ENCODE results near the gene PPP1R11. TPM values are rescaled to one million over a fixed set of nuclear protein-coding genes. Genes with fewer than 3 reads are reported as not detected.

The PPP1R11 gene
- total and polyA plus RNA-seq, 9 of the 15 experiments (the other 6 are each of a cell fraction or from before 2014, with no cell fraction given) = 17.8 to 94.8 (median 44.6) TPM

DNA sequence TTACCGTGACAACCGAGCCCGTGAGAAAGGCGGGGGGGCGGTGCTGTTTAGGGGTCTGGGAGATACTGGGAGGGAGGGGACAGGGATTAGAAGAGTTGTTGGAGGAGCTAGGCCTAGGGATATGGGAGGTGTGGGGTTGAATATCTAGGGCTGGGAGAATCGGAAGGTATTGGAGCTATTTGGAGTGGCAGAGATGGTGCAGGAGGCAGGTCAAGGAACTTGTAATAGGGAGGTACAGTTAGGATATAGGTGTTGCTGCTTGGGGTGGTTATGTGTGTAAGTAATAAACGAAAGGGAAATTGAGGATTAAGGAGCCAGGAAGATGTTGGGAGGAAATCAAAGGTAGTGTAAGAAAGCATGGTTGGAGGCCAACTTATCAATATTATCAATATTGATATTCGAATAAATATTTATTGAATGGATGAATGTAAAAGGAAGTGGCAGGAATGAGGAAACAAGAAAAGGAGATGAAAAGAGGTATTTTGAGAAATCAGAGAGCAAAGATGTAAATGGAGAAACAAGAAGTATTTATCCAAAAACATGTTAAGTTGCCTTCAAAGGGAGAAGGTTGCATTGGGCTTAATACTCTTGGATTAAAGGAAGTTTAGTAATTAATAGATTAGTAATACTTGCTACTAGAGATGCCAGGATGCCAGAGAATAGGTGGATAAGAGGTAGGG lies 602 bp downstream of the PPP1R11 start (continued):
- TF ChIP-seq, protein P1, sequence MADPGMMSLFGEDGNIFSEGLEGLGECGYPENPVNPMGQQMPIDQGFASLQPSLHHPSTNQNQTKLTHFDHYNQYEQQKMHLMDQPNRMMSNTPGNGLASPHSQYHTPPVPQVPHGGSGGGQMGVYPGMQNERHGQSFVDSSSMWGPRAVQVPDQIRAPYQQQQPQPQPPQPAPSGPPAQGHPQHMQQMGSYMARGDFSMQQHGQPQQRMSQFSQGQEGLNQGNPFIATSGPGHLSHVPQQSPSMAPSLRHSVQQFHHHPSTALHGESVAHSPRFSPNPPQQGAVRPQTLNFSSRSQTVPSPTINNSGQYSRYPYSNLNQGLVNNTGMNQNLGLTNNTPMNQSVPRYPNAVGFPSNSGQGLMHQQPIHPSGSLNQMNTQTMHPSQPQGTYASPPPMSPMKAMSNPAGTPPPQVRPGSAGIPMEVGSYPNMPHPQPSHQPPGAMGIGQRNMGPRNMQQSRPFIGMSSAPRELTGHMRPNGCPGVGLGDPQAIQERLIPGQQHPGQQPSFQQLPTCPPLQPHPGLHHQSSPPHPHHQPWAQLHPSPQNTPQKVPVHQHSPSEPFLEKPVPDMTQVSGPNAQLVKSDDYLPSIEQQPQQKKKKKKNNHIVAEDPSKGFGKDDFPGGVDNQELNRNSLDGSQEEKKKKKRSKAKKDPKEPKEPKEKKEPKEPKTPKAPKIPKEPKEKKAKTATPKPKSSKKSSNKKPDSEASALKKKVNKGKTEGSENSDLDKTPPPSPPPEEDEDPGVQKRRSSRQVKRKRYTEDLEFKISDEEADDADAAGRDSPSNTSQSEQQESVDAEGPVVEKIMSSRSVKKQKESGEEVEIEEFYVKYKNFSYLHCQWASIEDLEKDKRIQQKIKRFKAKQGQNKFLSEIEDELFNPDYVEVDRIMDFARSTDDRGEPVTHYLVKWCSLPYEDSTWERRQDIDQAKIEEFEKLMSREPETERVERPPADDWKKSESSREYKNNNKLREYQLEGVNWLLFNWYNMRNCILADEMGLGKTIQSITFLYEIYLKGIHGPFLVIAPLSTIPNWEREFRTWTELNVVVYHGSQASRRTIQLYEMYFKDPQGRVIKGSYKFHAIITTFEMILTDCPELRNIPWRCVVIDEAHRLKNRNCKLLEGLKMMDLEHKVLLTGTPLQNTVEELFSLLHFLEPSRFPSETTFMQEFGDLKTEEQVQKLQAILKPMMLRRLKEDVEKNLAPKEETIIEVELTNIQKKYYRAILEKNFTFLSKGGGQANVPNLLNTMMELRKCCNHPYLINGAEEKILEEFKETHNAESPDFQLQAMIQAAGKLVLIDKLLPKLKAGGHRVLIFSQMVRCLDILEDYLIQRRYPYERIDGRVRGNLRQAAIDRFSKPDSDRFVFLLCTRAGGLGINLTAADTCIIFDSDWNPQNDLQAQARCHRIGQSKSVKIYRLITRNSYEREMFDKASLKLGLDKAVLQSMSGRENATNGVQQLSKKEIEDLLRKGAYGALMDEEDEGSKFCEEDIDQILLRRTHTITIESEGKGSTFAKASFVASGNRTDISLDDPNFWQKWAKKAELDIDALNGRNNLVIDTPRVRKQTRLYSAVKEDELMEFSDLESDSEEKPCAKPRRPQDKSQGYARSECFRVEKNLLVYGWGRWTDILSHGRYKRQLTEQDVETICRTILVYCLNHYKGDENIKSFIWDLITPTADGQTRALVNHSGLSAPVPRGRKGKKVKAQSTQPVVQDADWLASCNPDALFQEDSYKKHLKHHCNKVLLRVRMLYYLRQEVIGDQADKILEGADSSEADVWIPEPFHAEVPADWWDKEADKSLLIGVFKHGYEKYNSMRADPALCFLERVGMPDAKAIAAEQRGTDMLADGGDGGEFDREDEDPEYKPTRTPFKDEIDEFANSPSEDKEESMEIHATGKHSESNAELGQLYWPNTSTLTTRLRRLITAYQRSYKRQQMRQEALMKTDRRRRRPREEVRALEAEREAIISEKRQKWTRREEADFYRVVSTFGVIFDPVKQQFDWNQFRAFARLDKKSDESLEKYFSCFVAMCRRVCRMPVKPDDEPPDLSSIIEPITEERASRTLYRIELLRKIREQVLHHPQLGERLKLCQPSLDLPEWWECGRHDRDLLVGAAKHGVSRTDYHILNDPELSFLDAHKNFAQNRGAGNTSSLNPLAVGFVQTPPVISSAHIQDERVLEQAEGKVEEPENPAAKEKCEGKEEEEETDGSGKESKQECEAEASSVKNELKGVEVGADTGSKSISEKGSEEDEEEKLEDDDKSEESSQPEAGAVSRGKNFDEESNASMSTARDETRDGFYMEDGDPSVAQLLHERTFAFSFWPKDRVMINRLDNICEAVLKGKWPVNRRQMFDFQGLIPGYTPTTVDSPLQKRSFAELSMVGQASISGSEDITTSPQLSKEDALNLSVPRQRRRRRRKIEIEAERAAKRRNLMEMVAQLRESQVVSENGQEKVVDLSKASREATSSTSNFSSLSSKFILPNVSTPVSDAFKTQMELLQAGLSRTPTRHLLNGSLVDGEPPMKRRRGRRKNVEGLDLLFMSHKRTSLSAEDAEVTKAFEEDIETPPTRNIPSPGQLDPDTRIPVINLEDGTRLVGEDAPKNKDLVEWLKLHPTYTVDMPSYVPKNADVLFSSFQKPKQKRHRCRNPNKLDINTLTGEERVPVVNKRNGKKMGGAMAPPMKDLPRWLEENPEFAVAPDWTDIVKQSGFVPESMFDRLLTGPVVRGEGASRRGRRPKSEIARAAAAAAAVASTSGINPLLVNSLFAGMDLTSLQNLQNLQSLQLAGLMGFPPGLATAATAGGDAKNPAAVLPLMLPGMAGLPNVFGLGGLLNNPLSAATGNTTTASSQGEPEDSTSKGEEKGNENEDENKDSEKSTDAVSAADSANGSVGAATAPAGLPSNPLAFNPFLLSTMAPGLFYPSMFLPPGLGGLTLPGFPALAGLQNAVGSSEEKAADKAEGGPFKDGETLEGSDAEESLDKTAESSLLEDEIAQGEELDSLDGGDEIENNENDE (IDR thresholded peaks at IDR 0.05; ENCODE audit: low read depth, low read length) = no peak
- no peak for TF ChIP-seq ZNF511 (CRISPR knock-in tag; IDR thresholded peaks at IDR 0.05)
- no peak for TF ChIP-seq STAT5B (CRISPR knock-in tag; IDR thresholded peaks at IDR 0.05)
- TF ChIP-seq, protein P2, sequence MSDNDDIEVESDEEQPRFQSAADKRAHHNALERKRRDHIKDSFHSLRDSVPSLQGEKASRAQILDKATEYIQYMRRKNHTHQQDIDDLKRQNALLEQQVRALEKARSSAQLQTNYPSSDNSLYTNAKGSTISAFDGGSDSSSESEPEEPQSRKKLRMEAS (CRISPR knock-in tag; IDR thresholded peaks at IDR 0.05) = no peak
- TF ChIP-seq NCOA2 (IDR thresholded peaks at IDR 0.05; ENCODE audit: partially characterized antibody in 2 of 2) = no peak
- TF ChIP-seq NCOA1 (IDR thresholded peaks at IDR 0.05; ENCODE audit: low read depth) = no peak
- TF ChIP-seq ZNF668 (CRISPR knock-in tag; IDR thresholded peaks at IDR 0.05) = no peak
- TF ChIP-seq GTF2B (IDR thresholded peaks at IDR 0.05; ENCODE audit: extremely low read depth, insufficient read length) = no peak
- TF ChIP-seq KAT2B (IDR thresholded peaks at IDR 0.05; ENCODE audit: low read depth, low read length) = no peak
- TF ChIP-seq TRIM28 (IDR thresholded peaks at IDR 0.05) = no peak
- TF ChIP-seq NEUROD1 (IDR thresholded peaks at IDR 0.05; ENCODE audit: borderline replicate concordance, low read depth, low read length, partially characterized antibody) = no peak
- no peak for TF ChIP-seq NFE2 (IDR thresholded peaks at IDR 0.05; ENCODE audit: low read depth)
- no peak for TF ChIP-seq SMAD2 (IDR thresholded peaks at IDR 0.05; ENCODE audit: low read depth, low read length)
- TF ChIP-seq PPARD (CRISPR knock-in tag; IDR thresholded peaks at IDR 0.05) = no peak
- no peak for TF ChIP-seq ASH1L (IDR thresholded peaks at IDR 0.05; ENCODE audit: borderline replicate concordance, low read depth, partially characterized antibody)
